Keratinocyte (primary cell): ENCODE results near the gene GPC3.

ENCODE experiments used
- CTCF ChIP-seq, 3 experiments: IDR thresholded peaks in 1 of 3; conservative IDR thresholded peaks in 1 of 3; optimal IDR thresholded peaks in 1 of 3; 2 replicates in 2 of 3; 3 replicates in 1 of 3; pipeline versions ENCODE3 to v1.5.1; 2011; ENCODE audit warnings: low read length in 3 of 3, mild to moderate bottlenecking in 3 of 3, moderate library complexity in 2 of 3, control low read depth in 1 of 3, inconsistent platforms in 1 of 3; ENCODE audit not compliant: insufficient read depth in 2 of 3; ENCODE audit errors: extremely low read depth in 1 of 3
- EZH2 ChIP-seq: IDR thresholded peaks from one replicate; pipeline ENCODE4 v1.6.1; 2012; ENCODE audit warnings: inconsistent platforms, mild to moderate bottlenecking, low read length, moderate library complexity

- TF ChIP-seq EZH2 (no peak), CTCF (optimal IDR thresholded peaks at IDR 0.05 in 1 of 3, IDR thresholded peaks at IDR 0.05 in 1 of 3, conservative IDR thresholded peaks at IDR 0.05 in 1 of 3; ENCODE audit: extremely low read depth in 1 of 3, insufficient read depth in 2 of 3, low read length in 3 of 3) (no peak)
Measured at GRCh38 chrX:133594156-133594555, 391.2 kb downstream of the GPC3 start.
